Progenitor cell of endocrine pancreas (in vitro differentiated cells): ENCODE results near the gene WDR76. TPM values are rescaled to one million over a fixed set of nuclear protein-coding genes. Genes with fewer than 3 reads are reported as not detected.
"Not testable (repeated sequence)": the region's sequence is repeated elsewhere in the genome, so short reads cannot be mapped to it uniquely, and the experiment has no call there.

Experiments
- DNase-seq: peaks from one replicate; pipeline ENCODE4 v3.0.0; 2021; ENCODE audit warnings: low spot score; ENCODE audit not compliant: unreplicated experiment
- H3K27ac Mint-ChIP-seq: 2 replicates; pipeline ENCODE4 v1.8.0; 2021; ENCODE audit warnings: mild to moderate bottlenecking, moderate library complexity, mixed read lengths
- H3K27me3 Mint-ChIP-seq: 2 replicates; pipeline ENCODE4 v1.8.0; 2021; ENCODE audit warnings: mixed read lengths
- H3K36me3 Mint-ChIP-seq: 2 replicates; pipeline ENCODE4 v1.8.0; 2022; ENCODE audit warnings: mixed read lengths; ENCODE audit not compliant: insufficient read depth
- H3K4me1 Mint-ChIP-seq: 2 replicates; pipeline ENCODE4 v1.8.0; 2021; ENCODE audit warnings: low read depth, mixed read lengths
- H3K4me3 Mint-ChIP-seq: 2 replicates; pipeline ENCODE4 v1.8.0; 2021; ENCODE audit warnings: low read depth, mild to moderate bottlenecking, moderate library complexity, mixed read lengths
- H3K9me3 Mint-ChIP-seq: 2 replicates; pipeline ENCODE4 v1.8.0; 2021; ENCODE audit warnings: low read depth, mixed read lengths
- CTCF ChIP-seq: fragments of 200-600 bp; sonication (generic); IDR thresholded peaks from one replicate; pipeline ENCODE4 v1.5.0; 2021; ENCODE audit warnings: antibody characterized with exemption, mild to moderate bottlenecking; ENCODE audit not compliant: unreplicated experiment
- total RNA-seq: library from RNA; stranded (reverse); gene quantifications from 2 replicates; pipeline ENCODE4 v1.2.1, GENCODE V29; 2021

The WDR76 gene
- total RNA-seq, 1 donor from 2014 or later = 11.2 TPM

GRCh38 chr15:43808435-43808950 is 18.3 kb upstream of the WDR76 start:
- no peaks in the 10 kb centered on the region for H3K4me1 Mint-ChIP-seq
- H3K9me3 Mint-ChIP-seq = no peaks in the 10 kb centered on the region
- H3K36me3 Mint-ChIP-seq = peaks cover 27% of the 10 kb centered on the region
- no peak for DNase-seq
- no peak overlapping the region for H3K4me3 Mint-ChIP-seq
- H3K27ac Mint-ChIP-seq = no peak overlapping the region
- no peaks in the 10 kb centered on the region for H3K27me3 Mint-ChIP-seq
- no peak for TF ChIP-seq CTCF

GRCh38 chr15:43808960-43809678 is 17.7 kb upstream of the WDR76 start:
- Mint-ChIP-seq H3K36me3 (peaks cover 28% of the 10 kb centered on the region), H3K4me3 (no peak overlapping the region), H3K9me3 (no peaks in the 10 kb centered on the region), H3K27ac (no peak overlapping the region), H3K27me3 (no peaks in the 10 kb centered on the region), H3K4me1 (no peaks in the 10 kb centered on the region)
- no peak for DNase-seq
- TF ChIP-seq CTCF = no peak

GRCh38 chr15:43815064-43815463 is 11.7 kb upstream of the WDR76 start:
- H3K27me3 Mint-ChIP-seq, DNase-seq, H3K27ac Mint-ChIP-seq, H3K4me1 Mint-ChIP-seq, H3K9me3 Mint-ChIP-seq, H3K4me3 Mint-ChIP-seq: not testable (repeated sequence)
- H3K36me3 Mint-ChIP-seq = peaks cover 21% of the 10 kb centered on the region

- DNase-seq = no peak
- no peaks in the 10 kb centered on the region for H3K27me3 Mint-ChIP-seq
- no peak overlapping the region for H3K4me3 Mint-ChIP-seq
- peaks cover 7% of the 10 kb centered on the region for H3K4me1 Mint-ChIP-seq
- TF ChIP-seq CTCF = no peak
- no peak overlapping the region for H3K27ac Mint-ChIP-seq
- peaks cover 4% of the 10 kb centered on the region for H3K36me3 Mint-ChIP-seq
- H3K9me3 Mint-ChIP-seq = peaks cover 3% of the 10 kb centered on the region
Observed at GRCh38 chr15:43821505-43821904, 5.3 kb upstream of the WDR76 start.

- DNase-seq = peak; percentile 65
- Mint-ChIP-seq H3K27me3 (no peaks in the 10 kb centered on the region), H3K27ac (peak within 1 kb of the TSS; percentile 99), H3K9me3 (peaks cover 3% of the 10 kb centered on the region), H3K4me3 (peak within 1 kb of the TSS; percentile 98), H3K36me3 (peaks cover 5% of the 10 kb centered on the region), H3K4me1 (peaks cover 10% of the 10 kb centered on the region)
- no peak for TF ChIP-seq CTCF
Observed at GRCh38 chr15:43824302-43825246, 2.2 kb upstream of the WDR76 start, which contains the start of gene MFAP1. Gene MFAP1 (minus strand): TSS chr15:43824690. CDS start chr15:43824569, 121 bp downstream.

GRCh38 chr15:43825305-43825704 is 1.5 kb upstream of the WDR76 start:
- H3K27me3 Mint-ChIP-seq, H3K4me1 Mint-ChIP-seq, H3K4me3 Mint-ChIP-seq, H3K36me3 Mint-ChIP-seq, DNase-seq, H3K9me3 Mint-ChIP-seq, H3K27ac Mint-ChIP-seq: not testable (repeated sequence)
